Hematopoietic multipotent progenitor cell treated with erythropoietin and hydrocortisone succinate and interleukin-3 and kit ligand, for 17 days (in vitro differentiated cells): Measurements from ENCODE around the gene ADGRD2.

ENCODE experiments used
- DNase-seq: peaks from one replicate; pipeline ENCODE4 v3.0.0-alpha.2; 2015; ENCODE audit warnings: low spot score

Gene ADGRD2

GRCh38 chr9:124479947-124480620 lies 29.8 kb downstream of the ADGRD2 start:
- DNase-seq: no peak

DNA sequence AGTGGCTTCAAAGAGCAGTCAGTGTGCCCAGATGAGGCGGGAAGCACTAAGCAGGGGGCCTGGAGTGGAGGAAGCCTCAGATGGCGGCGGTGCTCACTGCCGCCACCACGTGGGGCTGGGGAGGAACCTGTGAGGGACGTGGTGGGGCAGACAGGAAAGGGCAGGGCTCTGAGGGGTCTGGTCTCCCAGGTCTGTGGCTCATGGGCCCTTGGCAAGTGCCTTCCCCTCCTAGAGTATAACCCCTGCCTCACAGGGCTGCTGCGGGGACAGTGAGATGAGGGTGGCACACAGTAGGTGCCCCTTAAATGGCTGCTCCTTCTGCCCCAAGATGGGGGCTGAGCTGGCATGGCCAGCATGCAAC lies 30.4 kb downstream of the ADGRD2 start:
- DNase-seq: no peak

GRCh38 chr9:124481115-124481514 lies 30.9 kb downstream of the ADGRD2 start:
- no peak for DNase-seq

- no peak for DNase-seq
These were observed 32.3 kb downstream of the ADGRD2 start for GRCh38 chr9:124482431-124483031.

DNA sequence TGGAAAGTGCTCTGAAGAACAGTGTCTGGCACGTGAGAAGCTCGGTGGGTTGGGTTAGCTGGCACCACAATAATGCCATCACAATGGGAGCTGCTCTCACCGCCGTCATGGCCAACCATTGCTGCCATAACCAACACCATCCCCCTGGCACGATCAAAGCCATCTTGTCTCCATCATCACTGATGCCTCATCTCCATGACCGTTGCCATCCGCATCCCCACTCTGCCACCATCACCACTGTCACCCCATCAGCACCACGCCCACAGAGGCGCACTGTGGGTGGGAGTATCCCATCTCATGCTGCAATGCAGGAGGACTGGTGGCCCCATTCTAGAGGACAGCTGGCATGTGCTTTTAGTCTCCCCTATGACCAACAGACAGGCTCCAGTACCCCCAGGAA lies 33.2 kb downstream of the ADGRD2 start:
- DNase-seq: no peak

DNA sequence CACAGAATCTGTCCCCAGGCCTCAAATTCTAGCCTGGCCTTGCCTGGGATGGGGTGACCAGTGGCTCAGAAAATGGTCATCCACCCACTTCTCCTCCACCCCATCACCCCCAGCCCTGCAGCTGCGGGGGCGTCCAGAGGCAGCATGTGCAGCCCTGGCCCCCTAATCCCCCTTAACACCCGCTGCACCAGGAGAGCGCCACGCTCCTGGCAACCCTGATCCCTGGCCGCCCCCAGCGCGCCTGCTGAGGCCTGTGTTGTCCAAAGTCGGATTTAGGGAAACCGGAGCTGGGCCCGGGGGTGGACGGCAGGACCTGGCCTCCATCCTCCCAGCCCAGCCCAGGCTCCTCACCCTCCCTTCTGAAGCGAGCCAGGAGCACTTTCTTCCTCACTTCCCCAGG lies 35.0 kb downstream of the ADGRD2 start:
- DNase-seq: no peak

- DNase-seq: no peak
These were observed 35.7 kb downstream of the ADGRD2 start for GRCh38 chr9:124485936-124486335.

DNA sequence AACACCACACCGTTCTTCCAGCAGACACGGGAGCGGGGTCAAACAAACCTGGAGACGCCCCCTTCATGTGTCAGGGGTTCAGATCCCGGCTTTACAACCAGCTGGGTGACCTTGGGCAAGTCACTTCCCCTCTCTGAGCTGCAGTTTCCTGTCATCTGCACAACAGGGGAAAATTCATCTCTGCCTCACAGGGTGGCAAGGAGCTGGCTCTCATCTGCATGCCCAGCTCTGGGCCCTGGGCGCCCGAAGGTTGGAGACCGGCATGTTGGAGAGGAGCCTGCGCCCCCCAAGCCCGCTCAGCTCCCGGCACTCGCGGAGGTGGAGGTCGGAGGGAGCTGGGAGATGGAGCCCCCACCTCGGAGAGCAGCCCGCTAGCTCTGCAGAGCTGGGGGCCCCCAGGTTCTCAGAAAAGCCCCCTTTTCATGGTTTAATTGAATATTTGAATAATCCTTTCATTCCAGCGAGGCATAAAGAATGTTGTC lies 36.6 kb downstream of the ADGRD2 start:
- no peak for DNase-seq

- no peak for DNase-seq
These were observed 37.3 kb downstream of the ADGRD2 start for GRCh38 chr9:124487260-124488182.

DNA sequence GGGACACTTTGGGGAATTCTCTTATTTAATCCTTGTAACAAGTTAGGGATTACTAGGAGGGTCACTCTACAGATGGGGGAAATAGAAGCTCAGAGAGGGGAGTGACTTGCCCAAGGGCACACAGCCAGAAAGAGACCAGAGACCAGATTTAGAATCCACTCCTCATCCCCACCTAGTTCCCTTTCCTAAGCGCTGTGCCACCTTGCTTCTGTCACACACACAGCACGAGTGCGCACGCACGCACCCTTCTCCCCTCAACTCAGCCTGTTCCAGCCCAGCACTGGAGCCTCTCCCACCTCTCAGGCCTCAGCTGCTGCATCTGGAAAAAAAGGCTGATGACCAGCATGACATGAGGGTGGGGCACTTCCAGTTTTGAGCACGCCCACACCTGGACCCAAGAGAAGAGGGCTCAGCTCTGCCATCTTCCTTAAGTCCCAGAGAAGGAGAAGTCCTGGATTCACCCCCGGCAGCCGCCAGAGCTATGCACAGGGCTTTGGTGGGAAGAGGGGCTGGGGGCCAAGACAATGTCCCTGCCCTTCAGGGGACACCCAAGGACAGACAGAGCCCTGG lies 38.5 kb downstream of the ADGRD2 start:
- DNase-seq: no peak

DNA sequence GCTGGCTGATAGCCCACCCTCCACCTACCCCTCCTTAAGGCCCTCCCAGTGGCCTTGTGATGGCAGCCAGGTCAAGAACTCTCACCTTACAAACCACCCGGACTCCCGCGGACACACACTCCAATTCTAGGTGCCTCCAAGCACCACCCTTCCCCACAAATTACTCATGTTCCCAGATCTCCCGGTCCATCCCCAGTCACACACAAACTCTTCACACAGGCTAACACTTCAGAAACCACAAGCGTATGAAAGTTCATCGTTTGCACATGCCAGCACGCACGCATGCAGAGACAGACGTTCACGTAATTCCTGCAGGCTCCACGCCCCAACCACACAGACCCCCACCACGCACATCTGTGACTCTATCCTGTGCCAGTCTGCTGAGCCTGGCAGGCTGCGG lies 39.0 kb downstream of the ADGRD2 start:
- DNase-seq: no peak

- no peak for DNase-seq
These were observed 39.8 kb downstream of the ADGRD2 start for GRCh38 chr9:124490004-124490403.

- no peak for DNase-seq
These were observed 41.1 kb downstream of the ADGRD2 start for GRCh38 chr9:124491049-124491975.

GRCh38 chr9:124492818-124493217 lies 42.6 kb downstream of the ADGRD2 start:
- no peak for DNase-seq

DNA sequence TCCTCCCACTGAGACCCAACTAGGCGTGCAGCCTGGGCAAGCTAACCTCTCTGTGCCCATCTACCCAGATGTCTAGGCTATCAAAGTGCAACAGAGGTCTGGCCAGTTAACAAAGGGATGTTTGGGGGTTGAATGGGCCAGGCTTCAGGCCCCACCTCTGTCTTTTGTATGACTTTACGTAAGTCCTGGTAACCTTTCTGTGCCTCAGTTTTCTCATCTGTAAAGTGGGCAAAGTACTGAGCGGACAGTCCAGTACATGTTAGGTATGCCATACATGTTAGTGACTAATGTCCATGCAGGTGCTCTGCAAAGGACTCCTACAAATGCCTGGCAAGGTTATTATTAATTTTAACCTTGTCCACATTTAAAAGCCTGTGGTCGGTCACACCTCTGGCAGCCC lies 43.0 kb downstream of the ADGRD2 start:
- no peak for DNase-seq

GRCh38 chr9:124493794-124494479 lies 43.7 kb downstream of the ADGRD2 start:
- DNase-seq: no peak

GRCh38 chr9:124495126-124496074 lies 45.1 kb downstream of the ADGRD2 start:
- no peak for DNase-seq

GRCh38 chr9:124496075-124496449 lies 45.8 kb downstream of the ADGRD2 start:
- no peak for DNase-seq

- no peak for DNase-seq
These were observed 46.2 kb downstream of the ADGRD2 start for GRCh38 chr9:124496463-124496862.

GRCh38 chr9:124497441-124497840 lies 47.2 kb downstream of the ADGRD2 start:
- DNase-seq: no peak
